ENCODE results near the gene SEC22C. TPM values are rescaled to one million over a fixed set of nuclear protein-coding genes. Genes with fewer than 3 reads are reported as not detected.

Gene SEC22C
- total and polyA plus RNA-seq, 2 donors (not counting 1 experiment from before 2014, with no cell fraction given): 19.2 to 44.8 TPM

GRCh38 chr3:42545284-42545900 lies 36.4 kb downstream of the SEC22C start:
- Mint-ChIP-seq H3K27ac (no peak overlapping the region), H3K4me3 (no peak overlapping the region), H3K27me3 (no peaks in the 10 kb centered on the region), H3K4me1 (no peaks in the 10 kb centered on the region), H3K9me3 (ENCODE audit: insufficient read depth) (no peaks in the 10 kb centered on the region)
- H3K27me3 ChIP-seq (replicated peaks in 1 of 4; ENCODE audit: control extremely low read depth in 1 of 4, control insufficient read depth in 3 of 4, insufficient read depth in 4 of 4, low read length in 3 of 4): no peaks in the 10 kb centered on the region
- H3K4me1 ChIP-seq (ENCODE audit: control insufficient read depth in 2 of 2, insufficient read depth in 2 of 2, low read length in 2 of 2): no peaks in the 10 kb centered on the region
- H3K79me2 ChIP-seq (ENCODE audit: control insufficient read depth, insufficient read depth, low read length): no peaks in the 10 kb centered on the region
- ChIA-PET CTCF (interaction anchor here (1.0 to 9.0 kb wide), 13 partner anchors 9 to 650 kb away, joined by 3 to 71 read pairs (median 4); partner anchors contain the start of genes SEC22C, VIPR1 and ZBTB47), POLR2A (no interaction called here)
- H3K9ac ChIP-seq (ENCODE audit: low read length): no peak overlapping the region
- DNase-seq (no peak), ATAC-seq (ENCODE audit: low read depth) (no peak)
- intact Hi-C loops (cut with micrococcal nuclease): no loop called here
- WGBS (ENCODE audit: insufficient coverage): 100% methylated on average over 1 of the region's 5 CpGs
- peaks cover 0 to 2% of the 10 kb centered on the region in 2 experiments for H3K36me3 ChIP-seq (replicated peaks in 1 of 2; ENCODE audit: control extremely low read depth in 1 of 2, control insufficient read depth in 1 of 2, extremely low read depth in 1 of 2, insufficient read depth in 2 of 2, low read length in 1 of 2)
- no peak overlapping the region for H3K4me2 ChIP-seq (replicated peaks; ENCODE audit: low read depth, low read length, poor library complexity, severe bottlenecking)
- TF ChIP-seq CTCF (IDR thresholded peaks at IDR 0.05) (no peak), EZH2 (IDR thresholded peaks at IDR 0.05; ENCODE audit: borderline replicate concordance, insufficient read depth, low read depth, low read length, poor library complexity, severe bottlenecking) (no peak)
- H3K27ac ChIP-seq (ENCODE audit: low read length in 2 of 2): no peak overlapping the region
- H2AFZ ChIP-seq (ENCODE audit: insufficient read depth, low read depth, low read length, poor library complexity, severe bottlenecking): no peak overlapping the region
- no peaks in the 10 kb centered on the region for H3K9me3 ChIP-seq (ENCODE audit: control extremely low read depth in 1 of 3, control insufficient read depth in 2 of 3, insufficient read depth in 1 of 3, low read length in 2 of 3)
- H3K4me3 ChIP-seq (ENCODE audit: control extremely low read depth in 1 of 5, extremely low read depth in 1 of 5, insufficient read depth in 1 of 5, low read depth in 2 of 5, low read length in 4 of 5): no peak overlapping the region
- H4K20me1 ChIP-seq (ENCODE audit: control insufficient read depth, insufficient read depth, low read length, poor library complexity, severe bottlenecking): no peaks in the 10 kb centered on the region

GRCh38 chr3:42544492-42545283 lies 37.1 kb downstream of the SEC22C start:
- ChIA-PET POLR2A (no interaction called here), CTCF (interaction anchor here (1.0 to 9.0 kb wide), 8 partner anchors 9 to 446 kb away, joined by 3 to 71 read pairs (median 5); partner anchors contain the start of gene VIPR1)
- no peaks in the 10 kb centered on the region for H3K27me3 ChIP-seq (replicated peaks in 1 of 4; ENCODE audit: control extremely low read depth in 1 of 4, control insufficient read depth in 3 of 4, insufficient read depth in 4 of 4, low read length in 3 of 4)
- no peak overlapping the region for H3K9ac ChIP-seq (ENCODE audit: low read length)
- H3K9me3 ChIP-seq (ENCODE audit: control extremely low read depth in 1 of 3, control insufficient read depth in 2 of 3, insufficient read depth in 1 of 3, low read length in 2 of 3): peaks cover 0 to 4% (median 0%) of the 10 kb centered on the region in 3 donors
- Mint-ChIP-seq H3K27ac (no peak overlapping the region), H3K9me3 (ENCODE audit: insufficient read depth) (no peaks in the 10 kb centered on the region), H3K4me1 (no peaks in the 10 kb centered on the region), H3K27me3 (no peaks in the 10 kb centered on the region), H3K4me3 (no peak overlapping the region)
- no peaks in the 10 kb centered on the region for H3K36me3 ChIP-seq (replicated peaks in 1 of 2; ENCODE audit: control extremely low read depth in 1 of 2, control insufficient read depth in 1 of 2, extremely low read depth in 1 of 2, insufficient read depth in 2 of 2, low read length in 1 of 2)
- H3K4me2 ChIP-seq (replicated peaks; ENCODE audit: low read depth, low read length, poor library complexity, severe bottlenecking): no peak overlapping the region
- 92% methylated on average over 11 of the region's 12 CpGs for WGBS (ENCODE audit: insufficient coverage)
- H3K4me1 ChIP-seq (ENCODE audit: control insufficient read depth in 2 of 2, insufficient read depth in 2 of 2, low read length in 2 of 2): peaks cover 0 to 3% of the 10 kb centered on the region in 2 donors
- ATAC-seq (ENCODE audit: low read depth) (no peak), DNase-seq (no peak)
- intact Hi-C loops (cut with micrococcal nuclease): loop anchor here (5.0 kb wide), 1 partner anchor 117 kb away; no protein-coding TSS in a partner anchor
- H3K4me3 ChIP-seq (ENCODE audit: control extremely low read depth in 1 of 5, extremely low read depth in 1 of 5, insufficient read depth in 1 of 5, low read depth in 2 of 5, low read length in 4 of 5): no peak overlapping the region
- TF ChIP-seq EZH2 (IDR thresholded peaks at IDR 0.05; ENCODE audit: borderline replicate concordance, insufficient read depth, low read depth, low read length, poor library complexity, severe bottlenecking) (no peak), CTCF (IDR thresholded peaks at IDR 0.05) (no peak)
- H4K20me1 ChIP-seq (ENCODE audit: control insufficient read depth, insufficient read depth, low read length, poor library complexity, severe bottlenecking): no peaks in the 10 kb centered on the region
- no peaks in the 10 kb centered on the region for H3K79me2 ChIP-seq (ENCODE audit: control insufficient read depth, insufficient read depth, low read length)
- no peak overlapping the region for H3K27ac ChIP-seq (ENCODE audit: low read length in 2 of 2)
- no peak overlapping the region for H2AFZ ChIP-seq (ENCODE audit: insufficient read depth, low read depth, low read length, poor library complexity, severe bottlenecking)

Measured in B cell (primary cell).